Endothelial cell (in vitro differentiated cells): ENCODE data around the gene AGPAT3. TPM values are rescaled to one million over a fixed set of nuclear protein-coding genes. Genes with fewer than 3 reads are reported as not detected.

Experiments used
- DNase-seq: peaks from one replicate; pipeline ENCODE4 v3.0.0; 2021; ENCODE audit warnings: low spot score
- H3K27ac Mint-ChIP-seq: one replicate; pipeline ENCODE4 v1.8.0; 2021; ENCODE audit warnings: mixed read lengths, inconsistent platforms; ENCODE audit not compliant: unreplicated experiment
- H3K27me3 Mint-ChIP-seq: one replicate; pipeline ENCODE4 v1.8.0; 2021; ENCODE audit warnings: mild to moderate bottlenecking, moderate library complexity, mixed read lengths, inconsistent platforms; ENCODE audit not compliant: unreplicated experiment
- H3K36me3 Mint-ChIP-seq: one replicate; pipeline ENCODE4 v1.8.0; 2021; ENCODE audit warnings: mild to moderate bottlenecking, low read depth, mixed read lengths, inconsistent platforms; ENCODE audit not compliant: unreplicated experiment
- H3K4me1 Mint-ChIP-seq: one replicate; pipeline ENCODE4 v1.8.0; 2021; ENCODE audit warnings: mild to moderate bottlenecking, mixed read lengths, inconsistent platforms; ENCODE audit not compliant: unreplicated experiment
- H3K4me3 Mint-ChIP-seq: one replicate; pipeline ENCODE4 v1.8.0; 2021; ENCODE audit warnings: mild to moderate bottlenecking, mixed read lengths, inconsistent platforms; ENCODE audit not compliant: unreplicated experiment
- H3K9me3 Mint-ChIP-seq: one replicate; pipeline ENCODE4 v1.8.0; 2021; ENCODE audit warnings: mixed read lengths, inconsistent platforms; ENCODE audit not compliant: unreplicated experiment
- long read RNA-seq: library from polyadenylated mRNA; unstranded; transcript quantifications from one replicate; pipeline ENCODE4 v2.0.0, GENCODE V29; 2020; ENCODE audit not compliant: unreplicated experiment
- total RNA-seq: library from RNA; stranded (reverse); fragmentation: NEBNext Ultra II Directional; extraction: Animal tissue kit (Norgen Biotek cat#: 25700); gene quantifications from one replicate; pipeline ENCODE4 v1.2.1, GENCODE V29; 2021; ENCODE audit not compliant: unreplicated experiment
- TF ChIP-seq, protein P1 (sequence below): fragments of 200-600 bp; sonication (generic); IDR thresholded peaks from one replicate; pipeline ENCODE4 v1.5.0; 2021; ENCODE audit warnings: antibody characterized with exemption; ENCODE audit not compliant: unreplicated experiment

AGPAT3 gene, protein sequence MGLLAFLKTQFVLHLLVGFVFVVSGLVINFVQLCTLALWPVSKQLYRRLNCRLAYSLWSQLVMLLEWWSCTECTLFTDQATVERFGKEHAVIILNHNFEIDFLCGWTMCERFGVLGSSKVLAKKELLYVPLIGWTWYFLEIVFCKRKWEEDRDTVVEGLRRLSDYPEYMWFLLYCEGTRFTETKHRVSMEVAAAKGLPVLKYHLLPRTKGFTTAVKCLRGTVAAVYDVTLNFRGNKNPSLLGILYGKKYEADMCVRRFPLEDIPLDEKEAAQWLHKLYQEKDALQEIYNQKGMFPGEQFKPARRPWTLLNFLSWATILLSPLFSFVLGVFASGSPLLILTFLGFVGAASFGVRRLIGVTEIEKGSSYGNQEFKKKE
- total RNA-seq, result 22.6 TPM
- long read RNA-seq, partial matches to known transcripts, result 0 of 2 reads
- long read RNA-seq, other reads (novel, unspliced or antisense), result 2 of 2 reads

DNA sequence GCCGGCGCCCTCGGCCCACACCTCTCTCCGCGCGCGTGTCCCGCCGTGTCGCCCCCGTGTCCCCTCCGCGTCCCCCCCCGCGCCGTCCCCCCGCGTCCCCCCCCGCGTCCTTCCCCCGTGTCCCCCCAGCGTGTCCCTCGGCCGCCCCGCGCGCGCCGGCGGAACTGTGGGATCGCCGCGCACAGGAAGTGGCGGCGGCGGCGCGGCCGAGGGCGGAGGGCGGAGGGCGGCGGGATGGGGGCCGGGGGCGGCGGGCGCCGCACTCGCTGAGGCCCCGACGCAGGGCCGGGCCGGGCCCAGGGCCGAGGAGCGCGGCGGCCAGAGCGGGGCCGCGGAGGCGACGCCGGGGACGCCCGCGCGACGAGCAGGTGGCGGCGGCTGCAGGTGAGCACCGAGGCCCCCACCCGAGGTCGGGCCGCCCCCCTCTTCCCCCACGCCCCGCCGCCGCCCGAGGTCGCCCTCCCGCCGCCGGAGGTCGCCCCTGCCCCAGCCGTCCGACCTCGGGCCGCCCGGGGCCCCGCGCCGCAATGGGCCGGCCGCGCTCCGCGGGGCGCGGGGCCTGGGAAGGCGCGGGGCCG lies at the start of gene AGPAT3:
TSS of gene AGPAT3 (plus strand) at position 262 of the 578 bp plus-strand sequence. CDS start 94,459 bp downstream, outside the sequence.
- H3K4me1 Mint-ChIP-seq, result peaks cover 4% of the 10 kb centered on the region
- H3K36me3 Mint-ChIP-seq, result peaks cover 15% of the 10 kb centered on the region
- no peak within 1 kb of the TSS for H3K27ac Mint-ChIP-seq
- peaks cover 8% of the 10 kb centered on the region for H3K27me3 Mint-ChIP-seq
- peak within 1 kb of the TSS; percentile 78 for H3K4me3 Mint-ChIP-seq
- TF ChIP-seq, protein P1, sequence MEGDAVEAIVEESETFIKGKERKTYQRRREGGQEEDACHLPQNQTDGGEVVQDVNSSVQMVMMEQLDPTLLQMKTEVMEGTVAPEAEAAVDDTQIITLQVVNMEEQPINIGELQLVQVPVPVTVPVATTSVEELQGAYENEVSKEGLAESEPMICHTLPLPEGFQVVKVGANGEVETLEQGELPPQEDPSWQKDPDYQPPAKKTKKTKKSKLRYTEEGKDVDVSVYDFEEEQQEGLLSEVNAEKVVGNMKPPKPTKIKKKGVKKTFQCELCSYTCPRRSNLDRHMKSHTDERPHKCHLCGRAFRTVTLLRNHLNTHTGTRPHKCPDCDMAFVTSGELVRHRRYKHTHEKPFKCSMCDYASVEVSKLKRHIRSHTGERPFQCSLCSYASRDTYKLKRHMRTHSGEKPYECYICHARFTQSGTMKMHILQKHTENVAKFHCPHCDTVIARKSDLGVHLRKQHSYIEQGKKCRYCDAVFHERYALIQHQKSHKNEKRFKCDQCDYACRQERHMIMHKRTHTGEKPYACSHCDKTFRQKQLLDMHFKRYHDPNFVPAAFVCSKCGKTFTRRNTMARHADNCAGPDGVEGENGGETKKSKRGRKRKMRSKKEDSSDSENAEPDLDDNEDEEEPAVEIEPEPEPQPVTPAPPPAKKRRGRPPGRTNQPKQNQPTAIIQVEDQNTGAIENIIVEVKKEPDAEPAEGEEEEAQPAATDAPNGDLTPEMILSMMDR, result no peak
- no peaks in the 10 kb centered on the region for H3K9me3 Mint-ChIP-seq
- DNase-seq, result no peak

DNA sequence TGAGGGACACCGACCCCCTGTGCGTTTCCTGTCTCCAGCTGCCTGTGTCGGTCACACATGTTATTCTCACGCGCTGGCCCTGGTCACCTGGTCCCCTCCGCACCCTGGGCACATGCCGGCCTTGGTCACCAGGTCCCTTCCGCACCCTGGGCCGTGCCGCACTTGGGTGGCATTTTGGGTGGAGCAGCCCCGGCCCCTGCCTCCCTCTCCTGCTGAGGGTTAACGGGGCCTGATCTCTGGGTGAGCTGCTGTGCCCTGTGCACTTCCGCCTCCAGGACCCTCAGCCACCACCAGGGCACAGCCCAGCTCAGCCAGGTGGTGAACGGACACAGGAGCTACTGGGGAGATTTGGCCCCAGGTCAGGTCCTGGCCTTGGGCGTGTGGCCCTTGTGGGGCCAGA lies 49.0 kb upstream of the AGPAT3 start:
- Mint-ChIP-seq H3K36me3 (peaks cover 6% of the 10 kb centered on the region), H3K9me3 (no peaks in the 10 kb centered on the region), H3K4me3 (no peak overlapping the region), H3K27ac (no peak overlapping the region), H3K27me3 (peaks cover 12% of the 10 kb centered on the region), H3K4me1 (peaks cover 12% of the 10 kb centered on the region)
- DNase-seq, result no peak
- TF ChIP-seq, protein P1, result no peak

- peaks cover 12% of the 10 kb centered on the region for H3K27me3 Mint-ChIP-seq
- H3K27ac Mint-ChIP-seq, result no peak overlapping the region
- TF ChIP-seq, protein P1, result no peak
- H3K36me3 Mint-ChIP-seq, result peaks cover 6% of the 10 kb centered on the region
- H3K9me3 Mint-ChIP-seq, result no peaks in the 10 kb centered on the region
- DNase-seq, result no peak
- no peak overlapping the region for H3K4me3 Mint-ChIP-seq
- peaks cover 12% of the 10 kb centered on the region for H3K4me1 Mint-ChIP-seq
These were observed 48.4 kb upstream of the AGPAT3 start for GRCh38 chr21:43816611-43817071.

- no peaks in the 10 kb centered on the region for H3K9me3 Mint-ChIP-seq
- DNase-seq, result no peak
- peaks cover 6% of the 10 kb centered on the region for H3K36me3 Mint-ChIP-seq
- TF ChIP-seq, protein P1, result no peak
- peaks cover 11% of the 10 kb centered on the region for H3K4me1 Mint-ChIP-seq
- H3K4me3 Mint-ChIP-seq, result no peak overlapping the region
- peaks cover 12% of the 10 kb centered on the region for H3K27me3 Mint-ChIP-seq
- no peak overlapping the region for H3K27ac Mint-ChIP-seq
These were observed 47.6 kb upstream of the AGPAT3 start for GRCh38 chr21:43817157-43818086.
